Hepatic stellate cell (primary cell): ENCODE results near the gene CMC2.

Experiments
- DNase-seq: peaks from one replicate; pipeline ENCODE4 v3.0.0; 2011; ENCODE audit warnings: low spot score

The CMC2 gene

GRCh38 chr16:80931801-80932707 lies 74.6 kb downstream of the CMC2 start:
- peak; percentile 72 for DNase-seq

DNA sequence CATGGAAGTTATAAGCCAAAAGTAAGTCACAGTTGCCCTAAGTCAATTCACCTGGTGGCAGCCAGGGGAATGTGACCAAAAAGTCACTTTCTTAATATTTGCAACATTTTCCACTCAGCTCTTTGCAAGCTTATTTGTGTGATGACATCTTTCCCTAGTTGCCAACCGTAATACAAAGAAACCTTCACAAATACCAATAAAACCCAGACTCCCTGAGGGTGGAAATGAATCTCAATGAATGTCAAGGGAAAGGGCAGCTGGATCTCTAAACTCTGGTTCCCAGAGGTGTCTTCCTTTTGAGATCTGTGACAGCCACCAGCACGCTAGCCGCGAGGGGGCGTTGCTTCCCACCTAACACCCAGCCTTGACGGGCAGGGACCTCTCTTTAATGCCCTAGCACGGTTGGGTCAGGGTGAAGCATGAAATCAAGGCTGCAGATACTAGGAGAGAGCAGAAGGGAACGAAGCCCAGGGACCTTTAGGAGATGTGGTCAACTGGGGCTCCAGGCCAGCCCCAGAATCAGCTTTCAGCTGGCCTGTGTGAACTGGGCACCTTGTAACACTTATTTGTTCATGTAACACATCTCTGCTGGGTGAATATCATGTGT lies 82.2 kb downstream of the CMC2 start:
- DNase-seq, result peak; percentile 69

- DNase-seq, result no peak
Measured at GRCh38 chr16:80923356-80923755, 83.3 kb downstream of the CMC2 start.
